Measurements from ENCODE around the gene FGF13. TPM values are rescaled to one million over a fixed set of nuclear protein-coding genes. Genes with fewer than 3 reads are reported as not detected.

Gene FGF13
- under 0.01 TPM in 1 of 2 replicates, not detected in the other for total RNA-seq

GRCh38 chrX:138711399-138712347 is at the start of gene FGF13:
Gene FGF13, minus strand, starts transcription at chrX:138711717. Its CDS starts 714 bp downstream, at chrX:138711003.

Data from epithelial cell of umbilical artery (primary cell).